ENCODE measurements around the gene KCNQ5.

Gene KCNQ5

DNA sequence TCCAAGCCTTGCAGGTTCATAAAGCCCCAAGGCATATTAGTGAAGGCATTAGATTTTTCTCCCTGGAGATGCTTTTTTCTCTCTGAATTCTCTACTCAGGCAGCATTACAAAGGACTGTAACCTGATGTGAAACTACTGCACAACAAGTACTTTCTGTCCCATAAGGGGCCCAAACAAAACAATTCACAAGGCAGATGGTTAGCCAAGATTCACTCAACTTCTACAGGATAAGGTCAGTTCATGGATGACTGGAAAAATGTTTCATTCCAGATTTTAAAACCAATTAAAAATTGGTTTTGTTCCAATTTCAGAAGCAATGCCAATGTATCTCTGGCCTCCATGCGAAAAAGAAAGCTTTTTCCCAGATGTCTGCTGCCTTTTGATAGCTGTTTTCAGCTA lies 421.6 kb downstream of the KCNQ5 start:
- peaks cover 1% of the 10 kb centered on the region for H3K36me3 Mint-ChIP-seq (ENCODE audit: low read depth)
- H3K27ac Mint-ChIP-seq: no peak overlapping the region
- H3K4me1 Mint-ChIP-seq (ENCODE audit: low read depth): no peaks in the 10 kb centered on the region
- peaks cover 17% of the 10 kb centered on the region for H3K9me3 Mint-ChIP-seq
- H3K4me3 Mint-ChIP-seq: no peak overlapping the region
- H3K27me3 Mint-ChIP-seq (ENCODE audit: low read depth): no peaks in the 10 kb centered on the region

DNA sequence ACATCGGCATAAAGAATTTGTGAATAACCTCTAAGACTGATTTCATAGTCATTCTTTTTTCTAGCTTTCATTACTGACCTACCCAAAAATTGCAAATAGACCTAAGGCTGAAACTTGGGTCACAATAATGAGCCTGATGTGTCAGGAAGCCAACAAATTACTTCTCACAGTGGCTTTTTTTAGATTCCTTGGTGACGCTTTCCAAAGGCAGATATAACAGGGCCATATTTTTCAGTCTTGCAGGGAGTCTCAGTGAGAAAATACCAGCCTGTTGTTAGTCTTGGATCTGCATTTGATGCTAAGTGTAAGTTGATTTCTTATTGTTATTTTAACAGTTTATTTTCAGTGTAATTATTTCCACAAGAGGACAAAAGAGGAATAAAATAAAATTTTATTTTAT lies 423.7 kb downstream of the KCNQ5 start:
- no peak overlapping the region for H3K4me3 Mint-ChIP-seq
- peaks cover under 1% of the 10 kb centered on the region for H3K9me3 Mint-ChIP-seq
- H3K36me3 Mint-ChIP-seq (ENCODE audit: low read depth): no peaks in the 10 kb centered on the region
- no peaks in the 10 kb centered on the region for H3K27me3 Mint-ChIP-seq (ENCODE audit: low read depth)
- H3K27ac Mint-ChIP-seq: no peak overlapping the region
- H3K4me1 Mint-ChIP-seq (ENCODE audit: low read depth): no peaks in the 10 kb centered on the region

DNA sequence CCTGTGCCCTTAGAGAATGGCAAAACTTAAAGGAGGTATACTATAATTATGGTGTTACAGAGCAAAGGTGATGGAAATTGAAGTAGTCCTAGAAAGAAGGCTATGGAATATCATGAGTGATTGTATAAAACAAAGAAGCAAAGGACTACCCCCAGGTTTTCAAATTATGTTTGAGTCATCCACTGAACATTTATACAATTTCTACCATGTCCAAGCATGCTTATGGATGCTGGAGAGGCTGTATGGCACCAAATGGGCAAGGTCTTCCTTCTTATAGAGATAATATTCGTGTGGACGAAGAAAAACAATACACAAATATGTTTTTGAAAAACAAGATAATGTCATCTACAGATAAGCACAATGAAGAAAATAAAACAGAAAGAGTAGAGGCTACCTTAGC lies 425.9 kb downstream of the KCNQ5 start:
- H3K27ac Mint-ChIP-seq: no peak overlapping the region
- no peaks in the 10 kb centered on the region for H3K9me3 Mint-ChIP-seq
- H3K4me1 Mint-ChIP-seq (ENCODE audit: low read depth): no peaks in the 10 kb centered on the region
- H3K27me3 Mint-ChIP-seq (ENCODE audit: low read depth): no peaks in the 10 kb centered on the region
- no peaks in the 10 kb centered on the region for H3K36me3 Mint-ChIP-seq (ENCODE audit: low read depth)
- no peak overlapping the region for H3K4me3 Mint-ChIP-seq

DNA sequence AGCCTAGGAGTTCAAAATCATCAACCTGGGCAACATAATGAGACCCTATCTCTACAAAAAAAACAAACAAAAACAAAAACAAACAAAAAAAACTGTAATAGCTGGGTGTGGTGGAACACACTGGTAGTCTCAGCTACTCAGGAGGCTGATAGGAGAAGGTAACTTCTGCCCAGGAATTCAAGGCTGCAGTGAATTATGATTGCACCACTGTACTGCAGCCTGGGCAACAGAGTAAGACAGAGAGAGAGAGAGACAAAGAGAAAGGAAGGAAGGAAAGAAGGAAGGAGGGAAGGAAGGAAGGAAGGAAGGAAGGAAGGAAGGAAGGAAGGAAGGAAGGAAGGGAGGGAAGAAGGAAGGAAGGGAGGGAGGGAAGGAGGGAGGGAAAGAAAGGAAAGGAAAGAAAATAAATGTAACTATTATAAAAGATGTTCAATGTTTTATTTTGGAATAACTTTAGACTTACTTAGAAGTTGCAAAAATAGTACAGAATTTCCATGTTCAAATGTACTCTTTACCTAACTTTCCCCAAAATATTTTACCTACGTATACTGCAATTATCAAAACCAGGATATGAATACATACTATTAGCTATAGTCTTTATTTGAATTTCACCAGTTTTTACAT lies 428.2 kb downstream of the KCNQ5 start:
- Mint-ChIP-seq H3K27ac (no peak overlapping the region), H3K27me3 (ENCODE audit: low read depth) (no peaks in the 10 kb centered on the region), H3K4me3 (no peak overlapping the region), H3K36me3 (ENCODE audit: low read depth) (no peaks in the 10 kb centered on the region), H3K9me3 (no peaks in the 10 kb centered on the region), H3K4me1 (ENCODE audit: low read depth) (no peaks in the 10 kb centered on the region)

DNA sequence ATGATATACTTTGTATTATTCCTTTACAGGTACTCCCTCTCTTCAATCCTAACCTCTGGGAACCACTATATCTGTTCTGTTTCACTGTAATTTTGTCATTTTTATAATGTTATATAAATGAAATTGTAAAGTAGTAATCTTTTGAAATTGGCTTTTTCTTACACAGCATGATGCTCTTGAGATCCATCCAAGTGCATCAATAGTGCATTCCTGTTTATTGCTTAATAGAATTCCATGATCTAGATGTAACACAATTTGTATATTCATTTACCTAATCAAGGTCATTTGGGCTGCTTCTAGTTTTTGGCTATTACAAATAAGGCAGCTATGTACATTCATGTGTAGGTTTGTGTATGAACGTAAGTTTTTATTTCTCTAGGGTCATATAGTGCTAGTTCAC lies 428.8 kb downstream of the KCNQ5 start:
- Mint-ChIP-seq H3K9me3 (no peaks in the 10 kb centered on the region), H3K27ac (no peak overlapping the region), H3K4me3 (no peak overlapping the region)

DNA sequence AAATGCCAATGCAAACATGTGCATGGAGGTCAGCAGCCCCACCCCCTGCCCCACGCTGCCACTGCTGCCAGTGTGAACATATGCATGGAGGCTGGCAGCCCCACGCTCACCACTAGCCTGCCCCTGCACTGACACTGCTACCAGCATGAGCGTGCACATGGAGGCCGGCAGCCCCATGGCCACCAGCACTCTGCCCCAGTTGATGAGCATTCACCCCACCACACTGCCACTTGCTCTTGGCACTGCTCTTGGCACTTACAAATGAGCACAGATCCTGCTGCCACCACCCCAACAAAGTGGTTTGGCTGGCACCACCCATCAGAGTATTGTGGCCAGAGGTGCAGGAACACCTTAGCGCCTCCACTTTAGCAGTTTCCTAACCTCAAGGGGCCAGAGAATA lies 429.3 kb downstream of the KCNQ5 start:
- Mint-ChIP-seq H3K27me3 (ENCODE audit: low read depth) (no peaks in the 10 kb centered on the region), H3K36me3 (ENCODE audit: low read depth) (no peaks in the 10 kb centered on the region), H3K9me3 (no peaks in the 10 kb centered on the region), H3K4me1 (ENCODE audit: low read depth) (no peaks in the 10 kb centered on the region), H3K27ac (no peak overlapping the region), H3K4me3 (no peak overlapping the region)

More for the DNA sequence above, 428.8 kb downstream of the KCNQ5 start:
- Mint-ChIP-seq H3K27me3 (ENCODE audit: low read depth) (no peaks in the 10 kb centered on the region), H3K36me3 (ENCODE audit: low read depth) (no peaks in the 10 kb centered on the region), H3K4me1 (ENCODE audit: low read depth) (no peaks in the 10 kb centered on the region)

DNA sequence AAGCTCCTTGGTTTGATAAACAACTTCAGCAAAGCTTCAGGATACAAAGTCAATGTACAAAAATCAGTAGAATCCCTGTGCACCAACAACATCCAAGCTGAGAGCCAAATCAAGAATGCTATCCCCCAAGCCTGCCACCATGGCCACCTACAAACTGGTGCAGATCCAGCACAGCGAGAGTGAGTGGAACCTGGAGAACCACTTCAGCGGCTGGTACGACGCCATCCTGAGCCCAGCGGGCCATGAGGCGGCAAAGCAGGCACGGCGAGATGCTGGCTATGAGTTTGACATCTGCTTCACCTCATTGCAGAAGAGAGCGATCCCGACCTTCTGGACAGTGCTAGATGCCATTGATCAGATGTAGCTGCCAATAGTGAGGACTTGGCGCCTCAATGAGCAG lies 433.1 kb downstream of the KCNQ5 start:
- H3K27ac Mint-ChIP-seq: no peak overlapping the region
- no peak overlapping the region for H3K4me3 Mint-ChIP-seq
- no peaks in the 10 kb centered on the region for H3K27me3 Mint-ChIP-seq (ENCODE audit: low read depth)
- no peaks in the 10 kb centered on the region for H3K36me3 Mint-ChIP-seq (ENCODE audit: low read depth)
- no peaks in the 10 kb centered on the region for H3K9me3 Mint-ChIP-seq
- H3K4me1 Mint-ChIP-seq (ENCODE audit: low read depth): no peaks in the 10 kb centered on the region

DNA sequence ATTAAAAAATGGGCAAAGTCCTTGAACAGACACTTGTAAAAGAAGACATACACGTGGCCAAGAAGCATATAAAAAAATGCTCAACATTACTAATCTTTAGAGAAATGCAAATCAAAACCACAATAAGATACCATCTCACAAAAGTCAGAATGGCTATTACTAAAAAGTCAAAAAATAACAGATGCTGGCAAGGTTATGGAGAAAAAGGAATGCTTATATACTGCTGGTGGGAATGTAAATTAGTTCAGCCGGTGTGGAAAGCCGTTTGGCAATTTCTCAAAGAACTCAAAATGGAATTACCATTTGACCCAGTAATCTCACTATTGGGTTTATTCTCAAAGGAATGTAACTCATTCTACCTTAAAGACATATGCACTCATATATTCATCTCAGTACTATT lies 436.9 kb downstream of the KCNQ5 start:
- no peaks in the 10 kb centered on the region for H3K27me3 Mint-ChIP-seq (ENCODE audit: low read depth)
- H3K36me3 Mint-ChIP-seq (ENCODE audit: low read depth): no peaks in the 10 kb centered on the region
- no peak overlapping the region for H3K4me3 Mint-ChIP-seq
- no peak overlapping the region for H3K27ac Mint-ChIP-seq
- H3K9me3 Mint-ChIP-seq: no peaks in the 10 kb centered on the region
- H3K4me1 Mint-ChIP-seq (ENCODE audit: low read depth): no peaks in the 10 kb centered on the region

DNA sequence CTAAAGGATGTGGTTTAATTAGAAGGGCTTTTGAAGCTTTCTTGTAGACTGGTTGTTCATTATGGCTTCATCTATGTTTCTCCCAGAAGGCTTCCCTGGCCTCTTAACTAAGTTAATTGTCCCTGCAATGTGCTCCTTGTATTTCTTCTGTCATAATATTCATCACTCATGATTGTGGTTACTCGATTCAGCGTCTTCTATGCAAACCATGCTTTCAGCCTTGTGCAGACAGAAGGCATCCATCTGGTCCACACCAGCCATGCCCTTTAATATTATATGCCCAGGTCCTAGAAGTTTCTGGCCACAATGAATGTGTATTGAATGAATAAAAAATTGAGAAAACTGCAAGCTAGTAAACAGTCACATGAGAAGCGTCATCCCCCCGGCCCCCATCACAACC lies 440.3 kb downstream of the KCNQ5 start:
- Mint-ChIP-seq H3K27ac (no peak overlapping the region), H3K4me1 (ENCODE audit: low read depth) (no peaks in the 10 kb centered on the region), H3K4me3 (no peak overlapping the region), H3K27me3 (ENCODE audit: low read depth) (no peaks in the 10 kb centered on the region), H3K36me3 (ENCODE audit: low read depth) (no peaks in the 10 kb centered on the region), H3K9me3 (no peaks in the 10 kb centered on the region)

DNA sequence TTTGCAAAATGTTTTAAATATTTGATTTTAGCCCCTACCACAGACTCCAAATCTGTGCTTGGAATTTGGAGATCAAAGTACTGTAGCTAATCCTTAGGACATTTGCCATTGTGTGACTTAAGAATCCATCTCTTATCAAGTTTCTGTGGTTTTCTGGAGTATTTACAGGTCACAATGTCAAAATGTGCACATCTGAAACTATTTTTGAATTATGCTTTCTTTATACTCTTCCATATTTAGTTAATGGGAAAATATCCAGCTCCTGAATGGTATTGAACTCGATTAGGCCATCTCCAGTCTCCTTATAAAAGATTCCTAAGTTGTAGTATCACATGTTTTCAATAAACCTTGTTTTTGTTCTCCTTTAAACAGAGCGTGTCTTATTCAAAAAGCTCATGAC lies 441.0 kb downstream of the KCNQ5 start:
- no peaks in the 10 kb centered on the region for H3K27me3 Mint-ChIP-seq (ENCODE audit: low read depth)
- H3K9me3 Mint-ChIP-seq: no peaks in the 10 kb centered on the region
- H3K27ac Mint-ChIP-seq: no peak overlapping the region
- H3K36me3 Mint-ChIP-seq (ENCODE audit: low read depth): no peaks in the 10 kb centered on the region
- no peaks in the 10 kb centered on the region for H3K4me1 Mint-ChIP-seq (ENCODE audit: low read depth)
- H3K4me3 Mint-ChIP-seq: no peak overlapping the region

DNA sequence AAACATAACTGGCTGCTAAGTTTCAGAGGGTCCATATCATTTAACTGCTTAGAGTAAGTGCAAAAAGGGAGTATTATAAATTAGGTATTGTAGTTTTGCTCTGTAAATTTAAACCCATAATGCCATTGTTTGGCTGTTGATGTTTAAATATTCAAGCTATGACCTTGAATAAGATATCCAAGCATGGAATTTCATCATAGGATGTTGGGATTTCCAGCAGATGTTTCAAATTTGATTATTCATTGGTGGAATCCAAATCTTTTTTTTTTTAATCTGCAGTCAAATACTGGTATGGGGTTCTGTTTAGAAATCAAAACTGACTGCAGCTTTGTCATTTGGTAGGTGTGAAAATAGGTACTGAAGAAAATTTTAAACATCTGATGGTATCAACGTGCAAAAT lies 442.4 kb downstream of the KCNQ5 start:
- H3K4me3 Mint-ChIP-seq: no peak overlapping the region
- no peaks in the 10 kb centered on the region for H3K27me3 Mint-ChIP-seq (ENCODE audit: low read depth)
- no peaks in the 10 kb centered on the region for H3K9me3 Mint-ChIP-seq
- no peaks in the 10 kb centered on the region for H3K36me3 Mint-ChIP-seq (ENCODE audit: low read depth)
- H3K27ac Mint-ChIP-seq: no peak overlapping the region
- H3K4me1 Mint-ChIP-seq (ENCODE audit: low read depth): no peaks in the 10 kb centered on the region

DNA sequence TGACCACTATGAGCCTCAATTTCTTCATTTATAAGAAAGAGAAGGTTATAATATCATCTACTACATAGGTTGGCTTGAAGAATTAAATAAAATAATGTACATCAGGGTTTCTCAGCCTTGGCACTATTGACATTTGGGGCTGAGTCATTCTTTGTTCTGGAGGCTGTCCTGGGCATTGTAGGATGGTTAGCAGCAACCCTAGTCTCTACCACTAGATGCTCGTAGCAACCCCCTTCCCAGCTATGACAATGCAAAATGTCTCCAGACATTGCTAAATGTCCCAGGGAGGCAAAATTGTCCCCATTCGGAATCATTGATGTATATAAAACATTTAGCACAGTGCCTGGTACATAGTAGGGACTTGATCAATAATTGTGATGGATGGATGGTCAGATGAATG lies 451.4 kb downstream of the KCNQ5 start:
- no peaks in the 10 kb centered on the region for H3K27me3 Mint-ChIP-seq (ENCODE audit: low read depth)
- H3K36me3 Mint-ChIP-seq (ENCODE audit: low read depth): no peaks in the 10 kb centered on the region
- H3K4me1 Mint-ChIP-seq (ENCODE audit: low read depth): no peaks in the 10 kb centered on the region
- no peak overlapping the region for H3K27ac Mint-ChIP-seq
- no peak overlapping the region for H3K4me3 Mint-ChIP-seq
- no peaks in the 10 kb centered on the region for H3K9me3 Mint-ChIP-seq

DNA sequence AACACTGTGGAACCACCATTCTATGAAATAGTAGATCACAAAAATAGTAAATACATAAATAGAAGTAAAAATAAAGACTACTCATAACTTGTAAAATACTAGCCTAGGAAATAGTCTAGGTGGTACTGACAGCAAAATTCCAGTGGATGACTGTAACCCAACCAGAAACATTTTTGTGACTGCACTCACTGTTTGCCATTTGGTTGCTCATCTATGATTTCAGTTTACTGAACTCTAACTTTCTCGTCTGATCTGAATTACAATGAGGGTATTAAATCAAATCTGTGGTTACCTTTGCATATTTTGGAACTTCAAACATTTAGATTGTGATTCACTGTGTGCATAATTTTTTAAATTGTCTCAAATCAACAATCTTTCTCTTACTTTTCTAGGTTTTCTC lies 452.3 kb downstream of the KCNQ5 start:
- H3K27me3 Mint-ChIP-seq (ENCODE audit: low read depth): no peaks in the 10 kb centered on the region
- H3K36me3 Mint-ChIP-seq (ENCODE audit: low read depth): no peaks in the 10 kb centered on the region
- H3K9me3 Mint-ChIP-seq: no peaks in the 10 kb centered on the region
- H3K4me1 Mint-ChIP-seq (ENCODE audit: low read depth): no peaks in the 10 kb centered on the region
- H3K4me3 Mint-ChIP-seq: no peak overlapping the region
- no peak overlapping the region for H3K27ac Mint-ChIP-seq

DNA sequence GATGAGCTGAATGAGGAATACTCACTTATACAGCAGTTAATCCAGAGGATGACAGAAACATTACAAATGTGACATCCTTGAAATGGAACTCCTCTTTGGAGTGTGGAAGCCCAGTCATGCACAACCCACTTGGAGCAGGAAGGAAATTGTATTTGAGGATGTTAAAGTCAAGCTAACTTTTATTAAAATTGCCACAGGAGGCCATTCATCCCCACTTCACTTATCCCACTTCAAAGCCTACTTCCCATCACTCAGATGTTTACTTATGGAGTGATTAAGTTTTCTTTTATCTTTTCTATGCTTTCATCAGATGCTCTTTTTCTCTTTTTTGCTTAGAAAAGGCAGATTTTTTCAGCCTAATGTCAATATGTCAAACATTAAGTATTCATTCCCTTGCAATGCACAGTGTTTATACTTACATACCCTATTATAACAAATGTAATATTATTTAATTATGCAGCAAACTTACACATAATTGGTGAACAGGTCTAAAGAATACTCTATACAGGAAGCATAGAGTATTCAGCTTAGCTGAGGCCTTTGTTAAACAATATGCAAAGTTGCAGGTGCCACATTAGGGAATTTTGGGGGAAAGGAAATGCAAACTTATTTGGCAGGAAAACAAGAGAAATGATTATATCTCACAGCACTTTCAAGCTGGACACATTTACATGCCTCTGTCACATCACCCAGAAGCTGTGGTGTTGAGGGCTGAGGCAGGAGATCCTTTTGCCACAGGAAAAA lies 454.5 kb downstream of the KCNQ5 start:
- Mint-ChIP-seq H3K27me3 (ENCODE audit: low read depth) (no peaks in the 10 kb centered on the region), H3K4me1 (ENCODE audit: low read depth) (no peaks in the 10 kb centered on the region)

DNA sequence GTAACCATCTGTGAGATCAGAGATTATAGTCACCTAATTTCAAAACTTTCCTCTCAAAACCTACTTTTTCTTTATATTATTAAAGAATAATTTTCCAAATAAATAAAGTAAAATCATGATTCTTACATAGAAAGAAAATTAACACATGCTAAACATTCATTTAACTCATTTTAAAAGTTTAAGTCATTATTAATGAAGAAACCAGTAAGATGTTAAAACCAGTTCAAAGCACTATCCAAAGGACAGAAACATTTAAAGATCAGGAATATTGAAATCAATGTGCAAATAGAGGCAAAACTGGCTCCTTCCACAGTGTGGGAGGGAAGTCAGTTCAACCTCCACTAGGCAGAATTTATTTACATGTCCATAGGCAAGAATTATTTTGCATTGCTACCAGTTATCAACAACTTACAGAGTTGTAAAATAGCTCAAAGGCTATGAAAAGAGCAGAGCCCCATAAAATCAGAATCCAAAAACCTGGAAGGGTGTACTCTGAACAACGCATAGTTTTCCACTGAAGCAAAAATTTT lies 456.5 kb downstream of the KCNQ5 start:
- no peak overlapping the region for H3K27ac Mint-ChIP-seq
- no peaks in the 10 kb centered on the region for H3K36me3 Mint-ChIP-seq (ENCODE audit: low read depth)
- no peaks in the 10 kb centered on the region for H3K4me1 Mint-ChIP-seq (ENCODE audit: low read depth)
- H3K4me3 Mint-ChIP-seq: no peak overlapping the region
- no peaks in the 10 kb centered on the region for H3K9me3 Mint-ChIP-seq
- no peaks in the 10 kb centered on the region for H3K27me3 Mint-ChIP-seq (ENCODE audit: low read depth)

More for the DNA sequence above, 454.5 kb downstream of the KCNQ5 start:
- Mint-ChIP-seq H3K4me3 (no peak overlapping the region), H3K36me3 (ENCODE audit: low read depth) (no peaks in the 10 kb centered on the region), H3K9me3 (no peaks in the 10 kb centered on the region), H3K27ac (no peak overlapping the region)
